A549 (cell line): Measurements from ENCODE around the gene KCNAB2.

Source experiments
- HDAC2 ChIP-seq: fragments of 200-600 bp; sonication (generic); IDR thresholded peaks from 2 replicates; pipeline ENCODE4 v1.6.1; 2016
- JUNB ChIP-seq: fragments of >200 bp; sonication (Bioruptor Twin); formaldehyde crosslinking; IDR thresholded peaks from 2 replicates; pipeline ENCODE4 v1.6.1; 2016
- POLR2A ChIP-seq: IDR thresholded peaks from 2 replicates; pipeline ENCODE4 v1.6.1; 2012; ENCODE audit warnings: mild to moderate bottlenecking, low read length
- RFX5 ChIP-seq: fragments of 450-650 bp; IDR thresholded peaks from 2 replicates; pipeline ENCODE4 v1.7.1; 2014; ENCODE audit warnings: antibody characterized with exemption, mild to moderate bottlenecking, moderate library complexity
- ZSCAN20 ChIP-seq: fragments of 250-450 bp; sonication (Bioruptor Pico); IDR thresholded peaks from 2 replicates; pipeline ENCODE4 v1.8.0; 2022; ENCODE audit warnings: mild to moderate bottlenecking, moderate library complexity
- TF ChIP-seq, protein P1 (sequence below): fragments of >200 bp; sonication (Bioruptor Twin); formaldehyde crosslinking; IDR thresholded peaks from 3 replicates; pipeline ENCODE4 v1.5.1; 2016
- TF ChIP-seq, protein P2 (sequence below): IDR thresholded peaks from 2 replicates; pipeline ENCODE4 v1.6.1; 2012

- TF ChIP-seq HDAC2, result no peak
- no peak for TF ChIP-seq RFX5
- TF ChIP-seq, protein P1, sequence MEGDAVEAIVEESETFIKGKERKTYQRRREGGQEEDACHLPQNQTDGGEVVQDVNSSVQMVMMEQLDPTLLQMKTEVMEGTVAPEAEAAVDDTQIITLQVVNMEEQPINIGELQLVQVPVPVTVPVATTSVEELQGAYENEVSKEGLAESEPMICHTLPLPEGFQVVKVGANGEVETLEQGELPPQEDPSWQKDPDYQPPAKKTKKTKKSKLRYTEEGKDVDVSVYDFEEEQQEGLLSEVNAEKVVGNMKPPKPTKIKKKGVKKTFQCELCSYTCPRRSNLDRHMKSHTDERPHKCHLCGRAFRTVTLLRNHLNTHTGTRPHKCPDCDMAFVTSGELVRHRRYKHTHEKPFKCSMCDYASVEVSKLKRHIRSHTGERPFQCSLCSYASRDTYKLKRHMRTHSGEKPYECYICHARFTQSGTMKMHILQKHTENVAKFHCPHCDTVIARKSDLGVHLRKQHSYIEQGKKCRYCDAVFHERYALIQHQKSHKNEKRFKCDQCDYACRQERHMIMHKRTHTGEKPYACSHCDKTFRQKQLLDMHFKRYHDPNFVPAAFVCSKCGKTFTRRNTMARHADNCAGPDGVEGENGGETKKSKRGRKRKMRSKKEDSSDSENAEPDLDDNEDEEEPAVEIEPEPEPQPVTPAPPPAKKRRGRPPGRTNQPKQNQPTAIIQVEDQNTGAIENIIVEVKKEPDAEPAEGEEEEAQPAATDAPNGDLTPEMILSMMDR, result no peak
- TF ChIP-seq, protein P2, sequence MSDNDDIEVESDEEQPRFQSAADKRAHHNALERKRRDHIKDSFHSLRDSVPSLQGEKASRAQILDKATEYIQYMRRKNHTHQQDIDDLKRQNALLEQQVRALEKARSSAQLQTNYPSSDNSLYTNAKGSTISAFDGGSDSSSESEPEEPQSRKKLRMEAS, result no peak
- no peak for TF ChIP-seq POLR2A
- no peak for TF ChIP-seq ZSCAN20 (CRISPR knock-in tag)
- no peak for TF ChIP-seq JUNB
Measured at GRCh38 chr1:6106321-6106731, 60.6 kb downstream of the KCNAB2 start.
